Fibroblast of pulmonary artery (primary cell): ENCODE data around the gene IQGAP2.

Source experiments
- DNase-seq: peaks from one replicate; pipeline ENCODE4 v3.0.0-alpha.2; 2010; ENCODE audit warnings: low read depth
- H3K4me3 ChIP-seq: replicated peaks from 2 replicates; pipeline ENCODE4 v1.5.1; 2011; ENCODE audit warnings: low read depth, mild to moderate bottlenecking, control low read depth, low read length, moderate library complexity
- TF ChIP-seq, protein P1 (sequence below): IDR thresholded peaks from 2 replicates; pipeline ENCODE4 v1.5.1; 2011; ENCODE audit warnings: mild to moderate bottlenecking, control low read depth, low read length, inconsistent platforms; ENCODE audit errors: missing control alignments

IQGAP2 gene

DNA sequence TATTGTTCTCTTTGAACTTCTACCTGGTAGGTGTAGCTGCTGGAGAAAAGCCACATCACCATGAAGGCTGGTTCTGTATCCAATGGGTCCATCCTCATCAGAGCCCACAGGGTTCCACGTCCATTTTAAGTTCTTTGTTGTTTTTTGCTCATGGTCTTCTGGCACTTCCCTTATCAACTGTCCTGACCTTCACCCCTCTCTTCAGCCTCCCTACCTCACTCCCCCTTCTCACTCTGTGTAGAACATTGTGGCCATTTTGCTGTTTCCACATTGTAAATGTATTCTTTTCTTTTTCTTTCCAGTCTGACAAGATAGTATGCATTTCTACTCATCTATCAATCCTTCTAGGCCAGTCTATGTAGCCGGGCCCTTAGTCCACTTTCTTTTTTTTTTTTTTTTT, 264.4 kb downstream of the IQGAP2 start:
- TF ChIP-seq, protein P1, sequence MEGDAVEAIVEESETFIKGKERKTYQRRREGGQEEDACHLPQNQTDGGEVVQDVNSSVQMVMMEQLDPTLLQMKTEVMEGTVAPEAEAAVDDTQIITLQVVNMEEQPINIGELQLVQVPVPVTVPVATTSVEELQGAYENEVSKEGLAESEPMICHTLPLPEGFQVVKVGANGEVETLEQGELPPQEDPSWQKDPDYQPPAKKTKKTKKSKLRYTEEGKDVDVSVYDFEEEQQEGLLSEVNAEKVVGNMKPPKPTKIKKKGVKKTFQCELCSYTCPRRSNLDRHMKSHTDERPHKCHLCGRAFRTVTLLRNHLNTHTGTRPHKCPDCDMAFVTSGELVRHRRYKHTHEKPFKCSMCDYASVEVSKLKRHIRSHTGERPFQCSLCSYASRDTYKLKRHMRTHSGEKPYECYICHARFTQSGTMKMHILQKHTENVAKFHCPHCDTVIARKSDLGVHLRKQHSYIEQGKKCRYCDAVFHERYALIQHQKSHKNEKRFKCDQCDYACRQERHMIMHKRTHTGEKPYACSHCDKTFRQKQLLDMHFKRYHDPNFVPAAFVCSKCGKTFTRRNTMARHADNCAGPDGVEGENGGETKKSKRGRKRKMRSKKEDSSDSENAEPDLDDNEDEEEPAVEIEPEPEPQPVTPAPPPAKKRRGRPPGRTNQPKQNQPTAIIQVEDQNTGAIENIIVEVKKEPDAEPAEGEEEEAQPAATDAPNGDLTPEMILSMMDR, result no peak
- H3K4me3 ChIP-seq, result no peak overlapping the region

DNA sequence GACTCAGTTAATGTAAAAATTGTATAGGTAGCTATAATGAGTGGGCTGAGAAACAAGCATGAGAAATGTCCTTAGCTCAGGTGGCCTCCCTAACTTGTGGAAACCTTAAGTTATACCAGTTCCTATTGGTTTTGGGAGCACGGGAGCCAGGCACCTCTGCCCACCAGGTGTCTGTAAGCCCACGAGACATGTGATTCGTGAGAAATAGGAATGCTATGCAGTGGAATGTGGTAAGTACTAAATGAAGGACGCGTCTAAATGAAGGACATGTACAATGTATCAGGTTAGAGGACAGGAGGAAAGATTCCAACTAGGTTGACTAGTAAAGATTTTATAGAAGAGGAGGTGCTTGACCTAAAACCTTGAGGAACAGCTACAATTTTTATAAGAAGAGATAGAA, 266.2 kb downstream of the IQGAP2 start:
- TF ChIP-seq, protein P1, result no peak
- no peak for DNase-seq
- H3K4me3 ChIP-seq, result no peak overlapping the region

More for the DNA sequence above, 264.4 kb downstream of the IQGAP2 start:
- no peak for DNase-seq

DNA sequence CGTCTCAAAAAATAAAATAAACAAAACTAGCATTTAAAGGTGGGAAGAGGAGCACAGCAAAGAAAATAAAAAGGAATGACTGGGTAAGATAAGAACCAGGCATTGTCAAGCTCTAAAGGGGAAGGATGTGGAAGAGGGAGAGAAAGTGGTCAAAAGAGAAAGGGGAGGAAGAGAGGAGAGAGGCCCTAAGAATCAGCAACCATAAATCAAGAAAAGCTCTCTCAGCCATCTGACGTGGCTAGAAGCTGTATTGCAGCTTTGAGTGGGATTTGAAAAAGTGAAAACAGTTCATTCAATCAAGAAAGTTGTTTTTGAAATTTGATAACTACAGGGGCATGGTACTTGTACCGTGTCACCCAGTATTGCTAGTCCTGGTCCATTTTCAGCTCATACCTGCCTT, 267.4 kb downstream of the IQGAP2 start:
- TF ChIP-seq, protein P1, result no peak
- DNase-seq, result no peak
- no peak overlapping the region for H3K4me3 ChIP-seq

DNA sequence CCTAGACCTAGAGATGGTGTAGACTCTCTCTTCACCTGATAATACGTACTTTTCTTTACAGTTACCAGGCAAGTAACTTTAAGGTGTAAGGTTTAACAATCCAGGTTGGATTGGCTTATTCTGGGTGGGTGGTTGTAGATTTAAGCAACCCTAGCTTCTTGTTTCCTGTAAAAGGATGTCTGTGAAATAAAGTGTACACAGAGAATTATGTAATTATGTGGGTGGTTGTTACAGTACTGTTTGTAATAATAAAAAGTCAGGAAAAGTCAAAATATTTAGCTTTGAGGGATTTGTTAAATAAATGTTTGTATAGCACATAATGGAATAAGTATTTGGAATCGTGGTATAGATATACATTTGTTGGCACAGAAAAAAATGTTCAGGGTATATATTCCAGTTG, 269.2 kb downstream of the IQGAP2 start:
- no peak overlapping the region for H3K4me3 ChIP-seq
- TF ChIP-seq, protein P1, result no peak
- DNase-seq, result no peak

DNA sequence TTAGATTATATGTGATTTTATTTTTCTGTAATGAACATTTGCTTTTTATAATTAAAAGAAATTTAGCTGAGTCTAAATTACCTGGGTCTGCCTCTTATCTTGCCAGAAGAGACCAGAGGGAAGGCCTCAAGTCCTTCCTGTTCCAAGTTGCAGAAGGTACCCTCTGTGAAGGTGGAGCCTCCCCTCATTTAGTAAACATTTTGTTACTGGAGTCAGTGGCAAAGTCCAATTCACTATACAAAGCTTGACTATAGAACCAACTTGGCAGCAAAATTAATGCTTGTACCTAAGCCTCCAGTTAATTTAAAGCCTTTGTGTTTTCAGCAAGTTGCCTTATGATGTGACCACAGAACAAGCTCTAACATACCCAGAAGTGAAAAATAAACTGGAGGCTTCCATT, 270.0 kb downstream of the IQGAP2 start:
- no peak overlapping the region for H3K4me3 ChIP-seq
- TF ChIP-seq, protein P1, result no peak
- no peak for DNase-seq

DNA sequence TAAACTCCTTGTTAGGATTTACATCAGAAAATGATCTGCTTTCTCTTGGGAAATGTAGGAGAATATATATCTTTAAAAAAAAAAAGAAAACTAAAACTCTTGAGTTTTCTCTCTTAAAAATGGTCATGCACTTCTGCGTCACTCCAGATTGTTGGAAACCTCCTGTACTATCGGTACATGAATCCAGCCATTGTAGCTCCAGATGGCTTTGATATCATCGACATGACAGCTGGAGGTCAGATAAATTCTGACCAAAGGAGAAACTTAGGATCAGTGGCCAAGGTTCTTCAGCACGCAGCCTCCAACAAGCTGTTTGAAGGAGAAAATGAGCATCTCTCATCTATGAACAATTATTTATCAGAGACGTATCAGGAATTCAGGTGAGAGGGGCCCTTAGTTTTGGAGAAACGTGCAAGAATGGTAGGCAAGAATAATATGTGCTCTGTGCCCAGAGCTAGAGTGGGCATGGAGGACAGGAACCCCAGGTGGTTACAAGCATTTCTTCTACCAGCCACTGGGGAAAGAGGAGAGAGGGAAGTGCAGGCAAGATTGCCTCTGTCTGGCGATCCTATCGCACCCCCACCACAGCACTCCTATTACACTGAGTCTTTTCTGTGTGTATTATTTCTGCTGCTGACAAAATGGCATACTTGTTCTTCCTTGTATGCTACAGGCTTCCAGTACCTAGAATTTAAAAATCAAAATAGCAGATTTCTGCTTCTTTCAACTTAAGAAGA, 271.4 kb downstream of the IQGAP2 start:
- TF ChIP-seq, protein P1, result no peak
- DNase-seq, result no peak
- H3K4me3 ChIP-seq, result no peak overlapping the region

DNA sequence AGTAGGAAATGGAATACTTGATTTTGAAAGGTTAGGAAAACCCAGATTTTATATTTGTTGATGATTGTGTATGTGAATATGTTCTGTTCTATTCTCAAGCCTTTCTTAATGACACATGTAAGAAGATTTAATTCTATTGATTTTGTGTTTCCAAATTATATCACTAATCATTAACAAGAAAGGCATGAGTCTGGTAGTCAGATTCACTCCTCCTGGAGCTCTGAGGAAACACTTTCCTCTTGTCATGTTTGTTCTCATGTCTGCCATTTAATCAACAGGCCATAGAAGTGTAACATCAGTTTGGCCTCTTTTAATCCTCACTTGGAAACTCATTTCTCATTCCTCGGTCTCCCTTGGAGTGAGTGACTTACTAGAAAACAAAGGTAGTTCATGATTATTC, 272.3 kb downstream of the IQGAP2 start:
- DNase-seq, result no peak
- no peak overlapping the region for H3K4me3 ChIP-seq
- TF ChIP-seq, protein P1, result no peak
